ENCODE measurements around the gene PSD2. TPM values are rescaled to one million over a fixed set of nuclear protein-coding genes. Genes with fewer than 3 reads are reported as not detected.

PSD2 gene
- total and polyA plus RNA-seq, 10 of the 15 experiments (the other 5 are each of a cell fraction or from before 2014, with no cell fraction given), result 0.02 to 0.14 (median 0.03) TPM; not detected in 5

GRCh38 chr5:139842321-139842720 is 46.7 kb downstream of the PSD2 start:
- Histone ChIP-seq H3K4me2 (ENCODE audit: control insufficient read depth, insufficient read depth) (no peak overlapping the region), H2AFZ (ENCODE audit: control insufficient read depth, low read depth, low read length) (no peak overlapping the region), H3K79me2 (ENCODE audit: control insufficient read depth, insufficient read depth, low read length) (no peaks in the 10 kb centered on the region), H3K9me3 (replicated peaks; ENCODE audit: control insufficient read depth, insufficient read depth, low read length) (no peaks in the 10 kb centered on the region), H3K27ac (ENCODE audit: control insufficient read depth, insufficient read depth) (no peak overlapping the region), H4K20me1 (ENCODE audit: control insufficient read depth, insufficient read depth) (no peaks in the 10 kb centered on the region), H3K27me3 (replicated peaks in 1 of 2; ENCODE audit: control insufficient read depth in 2 of 2, insufficient read depth in 2 of 2, low read length in 1 of 2) (no peaks in the 10 kb centered on the region; a peak in 1 of 4 replicates), H3K36me3 (ENCODE audit: control insufficient read depth in 2 of 2, insufficient read depth in 2 of 2, low read length in 1 of 2) (no peaks in the 10 kb centered on the region), H3K4me1 (ENCODE audit: control insufficient read depth, insufficient read depth, low read length) (peaks cover 12% of the 10 kb centered on the region), H3K4me3 (no peak overlapping the region), H3K9ac (ENCODE audit: control insufficient read depth, insufficient read depth, low read length) (no peak overlapping the region)
- ChIA-PET POLR2A (no interaction called here), RAD21 (ENCODE audit: unreplicated experiment) (interaction anchor here (1.2 to 2.6 kb wide), 4 partner anchors 13 to 126 kb away, joined by 3 to 36 read pairs (median 10); no protein-coding TSS in a partner anchor), CTCF (interaction anchor here (1.4 to 6.7 kb wide), 5 partner anchors 21 to 126 kb away, joined by 3 to 146 read pairs (median 28); no protein-coding TSS in a partner anchor), SMC1A (ENCODE audit: uncharacterized antibody, unreplicated experiment) (interaction anchor here (1.2 to 6.5 kb wide), 4 partner anchors 35 to 127 kb away, joined by 3 to 41 read pairs (median 10); no protein-coding TSS in a partner anchor)
- FAIRE-seq (no peak), DNase-seq (ENCODE audit: low read depth, low spot score) (no peak), ATAC-seq (no peak)
- intact Hi-C loops (cut with micrococcal nuclease; ENCODE audit: unreplicated experiment), result loop anchor here (5.0 kb wide), 1 partner anchor 205 kb away; no protein-coding TSS in a partner anchor
- in situ Hi-C loops (cut with MboI), result loop anchor here (5.0 kb wide), 1 partner anchor 55 kb away; no protein-coding TSS in a partner anchor
- no TSS peak for BruUV-seq (replicated peaks)
- 66% methylated on average over 7 of the region's 7 CpGs for WGBS (ENCODE audit: insufficient coverage, insufficient replicate concordance, low lambda C conversion rate, missing lambda C conversion rate)
- TF ChIP-seq STAT3 (IDR thresholded peaks at IDR 0.05; ENCODE audit: low read depth, low read length), result no peak
- TF ChIP-seq SMAD5 (IDR thresholded peaks at IDR 0.05; ENCODE audit: low read depth), result no peak
- TF ChIP-seq CEBPB (IDR thresholded peaks at IDR 0.05; ENCODE audit: borderline replicate concordance in 1 of 2, low read depth in 2 of 2, low read length in 2 of 2), result no peak
- TF ChIP-seq ZBTB33 (IDR thresholded peaks at IDR 0.05), result no peak
- no peak for TF ChIP-seq ZNF592 (IDR thresholded peaks at IDR 0.05)
- no peak for TF ChIP-seq ZNF687 (IDR thresholded peaks at IDR 0.05)
- TF ChIP-seq SP1 (IDR thresholded peaks at IDR 0.05; ENCODE audit: low read depth, low read length), result no peak
- no peak for TF ChIP-seq RELB (IDR thresholded peaks at IDR 0.05; ENCODE audit: low read depth)
- TF ChIP-seq RFX5 (IDR thresholded peaks at IDR 0.05; ENCODE audit: low read depth, low read length), result no peak

All from GM12878 (cell line).